Left hindlimb (tissue), 1 donor: ENCODE measurements around the gene AGBL4.

Experiments
- DNase-seq: peaks from one replicate; pipeline ENCODE4 v3.0.0-alpha.2; 2018

AGBL4 gene

GRCh38 chr1:48673332-48674105 lies 1350.2 kb downstream of the AGBL4 start:
- no peak for DNase-seq

- DNase-seq = no peak
Measured at GRCh38 chr1:48671578-48671977, 1352.2 kb downstream of the AGBL4 start.

GRCh38 chr1:48670234-48671020 lies 1353.3 kb downstream of the AGBL4 start:
- no peak for DNase-seq

GRCh38 chr1:48668339-48668738 lies 1355.4 kb downstream of the AGBL4 start:
- no peak for DNase-seq

- no peak for DNase-seq
Measured at GRCh38 chr1:48667782-48668181, 1356.0 kb downstream of the AGBL4 start.

GRCh38 chr1:48665708-48666407 lies 1357.9 kb downstream of the AGBL4 start:
- DNase-seq = no peak

- no peak for DNase-seq
Measured at GRCh38 chr1:48661726-48662463, 1361.9 kb downstream of the AGBL4 start.

GRCh38 chr1:48659801-48660200 lies 1364.0 kb downstream of the AGBL4 start:
- DNase-seq = no peak

- no peak for DNase-seq
Measured at GRCh38 chr1:48657413-48657812, 1366.3 kb downstream of the AGBL4 start.

GRCh38 chr1:48654606-48655210 lies 1369.0 kb downstream of the AGBL4 start:
- DNase-seq = no peak

GRCh38 chr1:48652334-48652733 lies 1371.4 kb downstream of the AGBL4 start:
- no peak for DNase-seq

- DNase-seq = no peak
Measured at GRCh38 chr1:48649880-48650279, 1373.9 kb downstream of the AGBL4 start.

GRCh38 chr1:48645883-48646282 lies 1377.9 kb downstream of the AGBL4 start:
- no peak for DNase-seq

GRCh38 chr1:48644905-48645605 lies 1378.7 kb downstream of the AGBL4 start:
- no peak for DNase-seq

GRCh38 chr1:48644190-48644900 lies 1379.4 kb downstream of the AGBL4 start:
- no peak for DNase-seq

- DNase-seq = no peak
Measured at GRCh38 chr1:48643193-48643592, 1380.6 kb downstream of the AGBL4 start.

GRCh38 chr1:48640836-48641492 lies 1382.8 kb downstream of the AGBL4 start:
- no peak for DNase-seq

GRCh38 chr1:48629867-48630266 lies 1393.9 kb downstream of the AGBL4 start:
- DNase-seq = no peak

- DNase-seq = peak; percentile 34
Measured at GRCh38 chr1:48627486-48627885, 1396.3 kb downstream of the AGBL4 start.

- no peak for DNase-seq
Measured at GRCh38 chr1:48619539-48619938, 1404.2 kb downstream of the AGBL4 start.

- DNase-seq = no peak
Measured at GRCh38 chr1:48617252-48617651, 1406.5 kb downstream of the AGBL4 start.
